ENCODE data around the gene PWWP2B.

- TF ChIP-seq CTCF (CRISPR knock-in tag; IDR thresholded peaks at IDR 0.05), result no peak
- no peak for TF ChIP-seq RAD21 (CRISPR knock-in tag; IDR thresholded peaks at IDR 0.05)
- TF ChIP-seq ARHGAP35 (CRISPR knock-in tag; IDR thresholded peaks at IDR 0.05; ENCODE audit: borderline replicate concordance), result no peak
- TF ChIP-seq EZH2 (conservative IDR thresholded peaks at IDR 0.05; ENCODE audit: low read depth, low read length), result no peak
- no peak for TF ChIP-seq CHD4 (IDR thresholded peaks at IDR 0.05; ENCODE audit: borderline replicate concordance, low read length)
- no peak for TF ChIP-seq SMAD3 (CRISPR knock-in tag; IDR thresholded peaks at IDR 0.05)
- TF ChIP-seq ZNF577 (CRISPR knock-in tag; IDR thresholded peaks at IDR 0.05; ENCODE audit: borderline replicate concordance, low read depth), result no peak
- no peak for TF ChIP-seq U2AF1 (optimal IDR thresholded peaks at IDR 0.05; ENCODE audit: low read depth, low read length)
- no peak for TF ChIP-seq FOXP1 (IDR thresholded peaks at IDR 0.05)
- TF ChIP-seq FOXP1 (CRISPR knock-in tag; IDR thresholded peaks at IDR 0.05), result no peak
- TF ChIP-seq SIN3A (IDR thresholded peaks at IDR 0.05; ENCODE audit: borderline replicate concordance, low read depth, low read length), result no peak
- TF ChIP-seq KDM5A (IDR thresholded peaks at IDR 0.05; ENCODE audit: borderline replicate concordance, low read length), result no peak
- no peak for TF ChIP-seq TAF1 (CRISPR knock-in tag; IDR thresholded peaks at IDR 0.05)
- no peak for TF ChIP-seq PCBP1 (IDR thresholded peaks at IDR 0.05; ENCODE audit: borderline replicate concordance, low read depth, low read length)
- TF ChIP-seq TEAD2 (CRISPR knock-in tag; IDR thresholded peaks at IDR 0.05), result no peak
Measured at GRCh38 chr10:132399117-132400035, 2.4 kb downstream of the PWWP2B start.
